Stimulated activated CD8-positive, alpha-beta memory T cell treated with anti-CD3 and anti-CD28 coated beads, Interleukin-4, amount 100 ng/mL, for 24 hours (primary cell): ENCODE data around the gene SLC27A4.

Experiments used
- DNase-seq: peaks from one replicate; pipeline ENCODE4 v3.0.0-alpha.2; 2020; ENCODE audit warnings: low read depth

The SLC27A4 gene

GRCh38 chr9:128365525-128365924 is 25.2 kb downstream of the SLC27A4 start:
- no peak for DNase-seq

- no peak for DNase-seq
These were observed 28.8 kb downstream of the SLC27A4 start for GRCh38 chr9:128369024-128369706.

GRCh38 chr9:128370367-128370751 is 30.0 kb downstream of the SLC27A4 start:
- DNase-seq, result no peak

GRCh38 chr9:128370752-128371629 is 30.7 kb downstream of the SLC27A4 start, which contains the start of gene URM1:
URM1 (plus strand) TSS chr9:128371374; CDS start chr9:128371381, 7 bp downstream.
- peak; percentile 95 for DNase-seq

GRCh38 chr9:128371630-128372117 is 31.3 kb downstream of the SLC27A4 start:
- DNase-seq, result no peak

GRCh38 chr9:128372188-128372641 is 31.9 kb downstream of the SLC27A4 start:
- no peak for DNase-seq

- no peak for DNase-seq
These were observed 32.5 kb downstream of the SLC27A4 start for GRCh38 chr9:128372784-128373183.

GRCh38 chr9:128374221-128374675 is 33.9 kb downstream of the SLC27A4 start:
- no peak for DNase-seq

GRCh38 chr9:128375865-128376264 is 35.5 kb downstream of the SLC27A4 start:
- no peak for DNase-seq

- DNase-seq, result no peak
These were observed 41.9 kb downstream of the SLC27A4 start for GRCh38 chr9:128382261-128382660.

- DNase-seq, result no peak
These were observed 42.9 kb downstream of the SLC27A4 start for GRCh38 chr9:128383007-128383753.

GRCh38 chr9:128383791-128384190 is 43.5 kb downstream of the SLC27A4 start:
- DNase-seq, result no peak

GRCh38 chr9:128384801-128385495 is 44.6 kb downstream of the SLC27A4 start:
- no peak for DNase-seq

- DNase-seq, result no peak
These were observed 45.5 kb downstream of the SLC27A4 start for GRCh38 chr9:128385496-128386460.

GRCh38 chr9:128388150-128388549 is 47.8 kb downstream of the SLC27A4 start:
- no peak for DNase-seq

GRCh38 chr9:128389395-128390149 is 49.2 kb downstream of the SLC27A4 start:
- DNase-seq, result no peak

- no peak for DNase-seq
These were observed 50.0 kb downstream of the SLC27A4 start for GRCh38 chr9:128390150-128390812.

- DNase-seq, result no peak
These were observed 50.7 kb downstream of the SLC27A4 start for GRCh38 chr9:128390813-128391711.
